22Rv1 (cell line): ENCODE results near the gene SDK2.

Experiments
- ZFX ChIP-seq: fragments of 450-650 bp; IDR thresholded peaks from 2 replicates; pipeline ENCODE4 v1.6.1; 2017; ENCODE audit warnings: antibody characterized with exemption, borderline replicate concordance
- TF ChIP-seq, protein P1 (sequence below): fragments of 450-650 bp; IDR thresholded peaks from 2 replicates; pipeline ENCODE4 v1.5.1; 2017; ENCODE audit warnings: mild to moderate bottlenecking

- TF ChIP-seq, protein P1, sequence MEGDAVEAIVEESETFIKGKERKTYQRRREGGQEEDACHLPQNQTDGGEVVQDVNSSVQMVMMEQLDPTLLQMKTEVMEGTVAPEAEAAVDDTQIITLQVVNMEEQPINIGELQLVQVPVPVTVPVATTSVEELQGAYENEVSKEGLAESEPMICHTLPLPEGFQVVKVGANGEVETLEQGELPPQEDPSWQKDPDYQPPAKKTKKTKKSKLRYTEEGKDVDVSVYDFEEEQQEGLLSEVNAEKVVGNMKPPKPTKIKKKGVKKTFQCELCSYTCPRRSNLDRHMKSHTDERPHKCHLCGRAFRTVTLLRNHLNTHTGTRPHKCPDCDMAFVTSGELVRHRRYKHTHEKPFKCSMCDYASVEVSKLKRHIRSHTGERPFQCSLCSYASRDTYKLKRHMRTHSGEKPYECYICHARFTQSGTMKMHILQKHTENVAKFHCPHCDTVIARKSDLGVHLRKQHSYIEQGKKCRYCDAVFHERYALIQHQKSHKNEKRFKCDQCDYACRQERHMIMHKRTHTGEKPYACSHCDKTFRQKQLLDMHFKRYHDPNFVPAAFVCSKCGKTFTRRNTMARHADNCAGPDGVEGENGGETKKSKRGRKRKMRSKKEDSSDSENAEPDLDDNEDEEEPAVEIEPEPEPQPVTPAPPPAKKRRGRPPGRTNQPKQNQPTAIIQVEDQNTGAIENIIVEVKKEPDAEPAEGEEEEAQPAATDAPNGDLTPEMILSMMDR = no peak
- no peak for TF ChIP-seq ZFX
Observed at GRCh38 chr17:73404246-73404645, 240.0 kb downstream of the SDK2 start.
